ENCODE results near the gene PCYT1B. TPM values are rescaled to one million over a fixed set of nuclear protein-coding genes. Genes with fewer than 3 reads are reported as not detected.

PCYT1B gene
- total RNA-seq (ENCODE audit: unreplicated experiment), result 26.1 TPM
- long read RNA-seq, transcript PCYT1B-202 (8 exons, 1,692 nt), result major isoform, 7 of 7 reads
- long read RNA-seq, partial matches to known transcripts, result 0 of 7 reads
- long read RNA-seq, other reads (novel, unspliced or antisense), result 0 of 7 reads

- peak within 1 kb of the TSS; percentile 95 for H3K27ac Mint-ChIP-seq (ENCODE audit: unreplicated experiment)
- H3K36me3 Mint-ChIP-seq (ENCODE audit: low read depth, unreplicated experiment), result no peaks in the 10 kb centered on the region
- peaks cover 6% of the 10 kb centered on the region for H3K4me1 Mint-ChIP-seq (ENCODE audit: unreplicated experiment)
- no peak for TF ChIP-seq CTCF (IDR thresholded peaks at IDR 0.05; ENCODE audit: unreplicated experiment)
- H3K27me3 Mint-ChIP-seq (ENCODE audit: unreplicated experiment), result peaks cover 2% of the 10 kb centered on the region
- peak; percentile 71 for DNase-seq (ENCODE audit: low spot score)
- H3K4me3 Mint-ChIP-seq (ENCODE audit: unreplicated experiment), result peak within 1 kb of the TSS; percentile 94
- H3K9me3 Mint-ChIP-seq (ENCODE audit: unreplicated experiment), result no peaks in the 10 kb centered on the region
Measured at GRCh38 chrX:24647257-24648058, at the start of gene PCYT1B. Gene PCYT1B (minus strand): TSS chrX:24647347. CDS start chrX:24647105, 242 bp downstream.

GRCh38 chrX:24696294-24696693 lies 49.1 kb upstream of the PCYT1B start:
- DNase-seq (ENCODE audit: low spot score), result no peak
- no peak for TF ChIP-seq CTCF (IDR thresholded peaks at IDR 0.05; ENCODE audit: unreplicated experiment)
- Mint-ChIP-seq H3K27me3 (ENCODE audit: unreplicated experiment) (peaks cover 2% of the 10 kb centered on the region), H3K36me3 (ENCODE audit: low read depth, unreplicated experiment) (no peaks in the 10 kb centered on the region), H3K4me3 (ENCODE audit: unreplicated experiment) (no peak overlapping the region), H3K9me3 (ENCODE audit: unreplicated experiment) (no peaks in the 10 kb centered on the region), H3K4me1 (ENCODE audit: unreplicated experiment) (no peaks in the 10 kb centered on the region), H3K27ac (ENCODE audit: unreplicated experiment) (no peak overlapping the region)

- no peak for DNase-seq (ENCODE audit: low spot score)
- peaks cover 2% of the 10 kb centered on the region for H3K27me3 Mint-ChIP-seq (ENCODE audit: unreplicated experiment)
- no peaks in the 10 kb centered on the region for H3K9me3 Mint-ChIP-seq (ENCODE audit: unreplicated experiment)
- H3K27ac Mint-ChIP-seq (ENCODE audit: unreplicated experiment), result no peak overlapping the region
- no peaks in the 10 kb centered on the region for H3K36me3 Mint-ChIP-seq (ENCODE audit: low read depth, unreplicated experiment)
- peak overlapping the region; percentile 90 for H3K4me3 Mint-ChIP-seq (ENCODE audit: unreplicated experiment)
- no peaks in the 10 kb centered on the region for H3K4me1 Mint-ChIP-seq (ENCODE audit: unreplicated experiment)
- TF ChIP-seq CTCF (IDR thresholded peaks at IDR 0.05; ENCODE audit: unreplicated experiment), result no peak
Measured at GRCh38 chrX:24694825-24695224, 47.7 kb upstream of the PCYT1B start.

- Mint-ChIP-seq H3K9me3 (ENCODE audit: unreplicated experiment) (no peaks in the 10 kb centered on the region), H3K27me3 (ENCODE audit: unreplicated experiment) (peaks cover 2% of the 10 kb centered on the region), H3K4me1 (ENCODE audit: unreplicated experiment) (no peaks in the 10 kb centered on the region), H3K36me3 (ENCODE audit: low read depth, unreplicated experiment) (no peaks in the 10 kb centered on the region), H3K4me3 (ENCODE audit: unreplicated experiment) (peak within 1 kb of the TSS; percentile 90), H3K27ac (ENCODE audit: unreplicated experiment) (peak within 1 kb of the TSS; percentile 90)
- peak; percentile 87 for DNase-seq (ENCODE audit: low spot score)
- no peak for TF ChIP-seq CTCF (IDR thresholded peaks at IDR 0.05; ENCODE audit: unreplicated experiment)
Measured at GRCh38 chrX:24693453-24694202, 46.5 kb upstream of the PCYT1B start, which contains the start of gene POLA1. Gene POLA1 (plus strand): TSS chrX:24693918. CDS start chrX:24693962, 44 bp downstream.
